ENCODE results near the gene IGLL5.

IGLL5 gene

DNA sequence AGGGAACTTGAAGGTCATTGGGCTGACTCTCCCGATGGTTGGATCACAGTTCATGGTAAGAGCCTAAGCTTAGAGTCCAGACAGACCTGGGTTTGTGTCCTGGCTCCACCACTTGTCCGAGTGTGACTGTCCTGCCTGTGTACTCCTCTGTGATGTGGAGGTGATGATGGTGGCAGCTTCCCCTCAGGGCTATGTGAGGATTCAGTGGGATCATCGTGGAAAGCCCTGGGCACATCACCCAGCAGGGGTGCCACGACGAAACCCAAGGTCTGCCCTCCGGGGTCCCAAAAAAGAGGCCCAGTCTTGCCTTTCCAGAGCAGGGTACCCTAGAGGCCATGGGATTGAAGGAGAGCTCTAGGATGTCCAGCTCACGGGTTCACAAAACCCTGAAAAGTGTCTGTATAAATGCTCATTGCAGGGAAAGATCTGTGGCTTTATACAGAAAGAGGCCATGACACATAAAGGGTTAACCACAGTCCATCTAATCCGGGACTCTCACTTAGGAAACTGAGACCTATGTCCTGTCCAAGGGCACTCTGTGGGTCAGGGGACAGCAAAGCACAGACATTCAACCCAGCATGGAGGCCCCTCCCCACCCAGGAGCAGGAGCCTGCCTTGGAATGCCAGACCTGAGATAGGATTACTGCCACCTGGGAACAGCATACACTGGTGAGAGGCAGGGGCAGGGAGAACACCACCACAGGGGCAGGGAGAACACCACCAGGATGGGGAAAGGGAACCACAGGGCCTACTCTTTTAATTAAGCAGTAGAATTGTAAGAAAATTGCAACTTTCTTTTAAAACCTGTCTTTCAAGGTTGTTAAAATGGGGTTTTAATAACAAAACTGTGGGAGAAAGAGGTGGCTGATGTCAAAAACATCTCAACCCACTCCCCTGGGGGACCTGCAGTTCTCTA lies 51.3 kb downstream of the IGLL5 start:
- DNase-seq (ENCODE audit: low read depth), result no peak

DNA sequence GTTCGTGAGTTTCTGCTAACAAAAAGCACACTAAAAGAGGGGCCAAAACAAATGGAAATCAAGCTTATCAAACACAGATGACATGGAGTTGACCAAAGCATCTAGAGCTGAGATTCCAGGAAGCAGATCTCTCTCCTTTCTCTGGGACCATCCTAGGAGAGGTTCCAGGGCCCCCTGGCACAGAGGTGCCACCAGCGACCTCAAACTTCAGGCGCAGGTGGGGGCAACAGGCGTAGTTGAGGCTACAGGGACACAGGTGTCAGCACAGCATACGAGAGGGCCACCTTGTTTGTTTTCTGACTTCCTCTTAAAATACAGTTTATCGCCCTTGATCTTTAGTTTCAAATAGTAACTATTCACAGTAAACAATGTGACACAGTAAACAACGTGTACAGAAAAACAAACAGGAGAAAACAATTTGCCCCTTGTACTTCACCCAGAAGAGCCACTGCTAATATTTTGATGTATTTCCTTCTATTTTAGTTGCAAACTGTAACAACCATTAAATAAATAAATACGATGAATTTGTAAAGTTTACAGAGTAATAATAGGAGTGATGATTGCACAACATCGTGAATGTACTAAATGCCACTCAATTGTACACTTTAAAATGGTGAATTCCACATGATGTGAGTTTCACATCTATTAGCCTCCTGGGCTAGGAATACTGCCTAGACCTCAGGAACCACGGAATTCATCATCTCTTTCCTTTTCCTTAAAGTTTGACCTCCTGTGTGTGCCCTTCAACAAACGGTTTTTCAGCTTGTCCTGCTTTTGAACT lies 52.2 kb downstream of the IGLL5 start:
- no peak for DNase-seq (ENCODE audit: low read depth)

DNA sequence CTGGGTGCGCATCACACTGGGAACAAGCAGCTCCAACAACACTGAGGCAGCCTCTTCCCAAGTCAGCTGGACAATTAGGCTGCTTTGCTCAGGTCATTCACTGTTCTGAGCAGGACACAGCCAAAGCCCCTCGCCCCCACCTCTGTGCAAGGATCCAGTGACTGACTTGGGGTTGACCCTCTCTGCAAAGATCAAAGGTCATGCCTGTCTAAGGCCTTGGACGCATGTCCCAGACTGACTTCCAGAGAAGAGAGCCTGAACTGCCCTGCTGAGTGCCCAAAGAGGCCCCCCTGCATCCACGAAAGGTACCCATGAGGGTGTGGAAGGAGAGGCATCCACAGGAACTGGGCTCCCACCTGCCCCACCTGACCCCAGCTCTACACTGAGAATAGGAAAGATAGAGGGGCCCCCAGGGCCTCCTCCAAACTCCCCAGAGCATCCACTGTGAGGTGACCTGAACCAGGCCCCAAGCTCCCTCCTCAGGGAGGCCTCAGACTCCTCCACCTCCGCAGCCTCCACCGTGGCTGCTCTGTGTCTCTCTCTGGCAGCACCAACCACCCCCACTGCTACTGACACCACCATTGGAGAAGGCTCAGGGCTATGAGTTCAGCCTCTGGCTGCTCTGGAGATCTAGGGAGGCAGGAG lies 53.5 kb downstream of the IGLL5 start:
- DNase-seq (ENCODE audit: low read depth), result no peak

DNA sequence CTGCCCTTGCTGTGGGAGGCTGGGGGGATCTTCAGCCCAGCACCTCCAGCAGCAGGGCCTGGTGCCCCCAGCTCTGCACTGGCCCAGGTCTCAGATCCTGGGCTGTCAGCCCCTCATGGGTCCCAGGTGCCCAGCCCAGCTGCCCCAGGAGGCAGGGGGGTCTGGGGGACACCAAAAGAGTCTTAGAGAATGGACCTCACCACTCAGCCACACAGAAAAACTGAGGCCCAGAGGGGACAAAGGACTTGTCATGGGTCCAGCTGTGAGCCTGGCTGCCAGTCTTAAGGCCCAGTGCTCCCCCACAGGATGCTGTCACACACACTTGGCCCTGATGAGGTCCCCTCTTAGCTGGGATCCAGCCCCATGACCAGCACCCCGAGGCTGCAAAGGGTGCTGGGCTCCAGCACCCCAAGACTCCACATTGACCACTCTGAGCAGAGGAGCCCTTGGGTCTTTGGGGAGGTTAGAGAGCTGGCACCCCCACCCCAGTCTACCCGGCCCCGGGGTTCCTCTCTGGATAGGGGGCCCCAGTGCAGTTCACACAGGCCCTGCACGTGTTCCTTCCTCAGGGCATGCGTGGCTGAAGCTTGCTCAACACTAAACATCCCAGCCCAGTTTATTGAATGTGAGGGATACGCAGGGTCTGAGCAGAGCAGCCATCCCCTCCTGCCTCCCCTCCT lies 54.4 kb downstream of the IGLL5 start:
- no peak for DNase-seq (ENCODE audit: low read depth)

DNA sequence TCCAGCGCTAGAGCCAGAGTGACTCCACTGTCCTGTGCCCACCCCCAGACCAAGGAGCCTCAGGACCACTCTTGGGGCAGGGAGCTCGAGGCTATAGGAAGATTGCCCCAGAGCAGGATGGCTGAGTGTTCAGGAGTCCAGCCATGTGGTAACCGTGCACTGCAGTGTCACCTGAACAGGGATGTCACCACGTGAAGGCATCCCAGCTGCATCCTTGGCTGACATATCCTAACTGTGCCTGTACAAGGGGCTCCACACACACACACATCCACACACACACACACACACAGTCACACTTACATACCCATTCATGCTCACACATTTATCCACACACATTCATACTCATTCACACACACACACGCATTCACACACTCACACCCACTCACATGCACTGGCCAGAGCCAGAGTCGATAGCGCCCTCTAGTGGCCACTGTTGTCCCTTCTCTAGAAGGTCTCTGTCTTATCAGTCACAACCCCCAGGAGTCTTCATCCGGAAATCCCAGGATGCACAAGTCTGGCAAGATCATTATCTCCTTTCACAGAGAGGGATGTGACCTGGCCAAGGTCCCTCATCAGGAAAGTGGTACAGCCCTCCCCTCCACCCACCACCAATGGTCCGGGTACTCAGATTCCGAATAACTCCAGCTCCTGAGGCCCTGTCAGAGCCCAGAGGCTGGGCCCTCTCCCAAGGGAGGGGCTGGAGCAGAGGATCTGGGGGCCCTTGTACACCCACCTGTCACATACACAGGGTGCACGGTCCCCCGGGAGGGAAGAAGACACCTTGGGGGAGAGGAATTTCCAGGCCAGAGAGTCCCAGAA lies 55.1 kb downstream of the IGLL5 start:
- DNase-seq (ENCODE audit: low read depth), result peak; percentile 68

DNA sequence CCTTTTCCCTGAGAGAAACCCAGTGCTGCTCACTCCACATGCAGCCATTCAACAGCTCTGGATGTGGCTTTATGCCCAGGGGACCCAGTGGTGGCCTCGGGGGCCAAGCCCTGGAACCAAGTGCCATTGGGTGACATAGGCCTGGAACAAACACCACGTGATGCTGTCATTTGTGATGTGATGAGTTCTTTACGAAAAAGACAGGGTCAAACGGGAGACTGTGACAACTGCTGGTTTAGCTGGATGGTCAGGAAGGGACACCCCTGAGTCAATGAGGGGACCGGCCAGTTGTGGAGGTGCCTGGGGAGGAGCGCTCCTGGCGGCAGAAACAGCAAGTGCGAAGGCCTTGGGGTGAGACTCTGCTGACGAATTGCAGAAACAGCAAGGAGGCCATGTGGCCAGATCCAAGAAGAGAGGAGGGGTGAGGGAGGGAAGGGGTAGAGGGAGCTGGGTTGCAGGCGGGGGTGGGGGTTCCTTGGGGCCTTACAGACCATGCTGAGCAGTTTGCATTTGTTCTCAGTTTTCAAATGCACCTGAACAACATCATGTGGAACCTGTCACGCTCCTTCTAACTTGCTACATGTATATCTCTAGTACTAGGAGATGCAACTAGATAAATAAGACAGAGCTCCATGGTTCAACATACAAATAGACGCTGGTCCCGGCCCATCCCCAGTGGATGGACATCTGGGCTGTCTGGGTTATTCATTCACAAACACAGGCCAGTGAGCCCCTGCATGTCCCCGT lies 56.1 kb downstream of the IGLL5 start:
- no peak for DNase-seq (ENCODE audit: low read depth)

DNA sequence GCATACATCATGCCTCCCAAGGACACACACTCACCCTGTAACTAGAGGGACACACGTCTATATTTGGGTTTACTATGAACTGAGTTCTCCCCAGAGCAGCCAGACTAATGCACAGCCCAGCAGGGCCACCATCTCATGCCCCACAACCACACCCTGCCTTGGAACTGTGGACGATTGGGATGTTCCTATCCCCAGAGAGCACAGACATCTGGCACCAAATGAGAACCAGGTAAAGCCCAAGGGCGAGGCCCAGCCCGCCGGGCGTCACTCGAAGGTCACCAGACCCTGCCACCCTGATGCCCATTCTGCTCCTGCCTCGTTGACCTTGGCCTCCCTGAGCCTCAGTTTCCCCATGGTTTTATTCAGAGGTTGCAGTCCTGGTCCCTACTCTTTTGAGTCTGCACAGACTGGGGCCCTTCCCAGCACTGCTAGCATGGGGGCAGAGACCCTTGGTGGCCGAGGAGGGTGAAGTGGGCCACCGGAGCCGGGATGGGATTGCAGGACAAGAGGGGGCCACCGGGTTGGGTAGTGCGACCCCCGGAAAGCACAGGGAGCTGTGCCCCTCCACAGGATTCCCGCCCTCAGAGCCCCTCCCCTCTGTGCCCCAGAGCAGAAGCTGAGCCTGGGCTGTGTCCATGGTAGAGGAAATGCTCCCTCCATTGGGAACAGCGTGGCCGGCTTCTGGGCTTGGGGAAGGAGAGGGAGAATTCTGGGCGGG lies 56.8 kb downstream of the IGLL5 start:
- DNase-seq (ENCODE audit: low read depth), result no peak

DNA sequence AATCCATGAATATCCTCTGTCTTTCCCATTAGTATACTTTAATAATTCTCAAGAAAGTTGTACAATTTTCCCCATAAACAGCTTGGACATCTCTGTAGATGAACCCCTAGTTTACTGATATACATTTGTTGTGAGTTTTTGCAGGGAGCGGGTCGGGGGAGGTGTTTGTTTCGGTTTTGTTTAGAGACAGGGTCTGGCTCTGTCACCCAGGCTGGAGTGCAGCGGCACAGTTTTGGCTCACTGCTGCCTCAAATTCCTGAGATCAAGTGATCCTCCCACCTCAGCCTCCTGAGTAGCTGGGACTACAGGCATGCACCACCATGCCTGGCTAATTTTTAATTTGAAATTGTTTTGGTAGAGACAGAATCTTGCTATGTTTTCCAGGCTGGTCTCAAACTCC lies 57.6 kb downstream of the IGLL5 start:
- DNase-seq (ENCODE audit: low read depth), result no peak
